Activated CD4-positive, alpha-beta T cell treated with anti-CD3 and anti-CD28 coated beads for 36 hours (primary cell): ENCODE results near the gene BTG4. TPM values are rescaled to one million over a fixed set of nuclear protein-coding genes. Genes with fewer than 3 reads are reported as not detected.

Experiments used
- ATAC-seq: fragments of 200-7000 bp; cut with Tn5 transposase; one replicate; pipeline ENCODE4 v1.10.0; 2021; ENCODE audit warnings: mild to moderate bottlenecking, moderate library complexity
- CTCF ChIA-PET: fragments of 350-600 bp; sonication (Branson Sonifier 250); formaldehyde crosslinking; loops from one replicate; lab custom pipeline; 2021; ENCODE audit warnings: antibody characterized with exemption; lab: Charles Lee
- POLR2A ChIA-PET: fragments of 350-600 bp; sonication (Branson Sonifier 250); formaldehyde crosslinking; loops from one replicate; lab custom pipeline; 2021; ENCODE audit warnings: antibody characterized with exemption, inconsistent platforms; lab: Charles Lee
- DNase-seq: peaks from one replicate; pipeline ENCODE4 v3.0.0-alpha.2; 2020
- H3K27ac Mint-ChIP-seq: one replicate; pipeline ENCODE4 v1.8.0; 2021; ENCODE audit warnings: mixed read lengths
- H3K27me3 Mint-ChIP-seq: one replicate; pipeline ENCODE4 v1.8.0; 2021; ENCODE audit warnings: mixed read lengths
- H3K36me3 Mint-ChIP-seq: one replicate; pipeline ENCODE4 v1.8.0; 2021; ENCODE audit warnings: low read depth, mixed read lengths
- H3K4me1 Mint-ChIP-seq: one replicate; pipeline ENCODE4 v1.8.0; 2021; ENCODE audit warnings: mixed read lengths
- H3K4me3 Mint-ChIP-seq: one replicate; pipeline ENCODE4 v1.8.0; 2021; ENCODE audit warnings: mild to moderate bottlenecking, moderate library complexity, mixed read lengths
- H3K9me3 Mint-ChIP-seq: one replicate; pipeline ENCODE4 v1.8.0; 2021; ENCODE audit warnings: low read depth, mixed read lengths
- intact Hi-C, 2 experiments: fragments of 100-400 bp; cut with DNase I in 1 of 2; cut with micrococcal nuclease in 1 of 2; formaldehyde crosslinking; loops; one replicate each; pipeline versions ENCODE4 v1.14.2 to v1.15.1; 2022 to 2024; cut with DNase I, micrococcal nuclease
- total RNA-seq, 2 experiments: library from RNA; stranded (reverse); gene quantifications; one replicate each; pipeline ENCODE4 v1.2.3, GENCODE V29; 2021

The BTG4 gene
- total RNA-seq, 2 experiments from 2014 or later, result not detected

DNA sequence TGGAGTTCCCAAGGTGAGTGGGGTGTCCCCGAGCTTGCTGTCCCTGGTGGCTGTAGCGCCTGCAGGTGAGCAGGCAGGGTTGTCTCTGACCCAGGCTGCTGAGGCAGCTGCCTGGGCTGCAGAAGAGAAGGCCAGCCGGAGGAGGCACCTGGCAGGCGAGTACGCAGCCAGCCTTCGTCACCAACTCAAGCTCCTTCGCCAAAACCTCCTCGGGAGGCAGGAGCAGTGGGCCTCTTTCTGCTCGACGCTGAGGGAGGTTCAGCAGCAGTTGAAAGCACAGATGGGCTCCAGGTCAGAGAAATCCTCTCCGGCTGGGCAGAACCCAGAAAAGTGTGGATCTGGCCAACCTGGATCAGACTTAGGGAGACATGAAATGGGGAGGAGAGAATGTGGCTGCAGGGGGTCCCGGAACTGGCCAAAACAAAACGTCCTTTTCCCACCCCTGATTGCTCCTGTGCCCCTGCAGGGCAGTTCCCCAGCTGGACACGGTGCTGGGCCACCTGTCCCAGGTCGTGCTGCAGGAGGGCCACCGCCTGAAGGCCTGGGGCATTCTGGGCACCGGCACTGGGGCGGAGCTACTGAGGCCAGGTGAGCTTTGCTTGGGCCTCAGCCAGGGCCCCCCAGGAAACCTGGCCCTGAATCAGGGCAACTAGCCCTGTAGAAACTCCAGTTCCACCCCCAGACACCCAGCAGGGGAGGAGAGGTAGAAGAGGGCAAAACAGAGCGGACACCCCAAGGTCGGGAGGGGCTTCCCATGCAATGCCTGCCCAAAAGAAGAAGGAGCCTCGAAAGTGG is 56.7 kb downstream of the BTG4 start:
- no peaks in the 10 kb centered on the region for H3K36me3 Mint-ChIP-seq
- no peak overlapping the region for H3K27ac Mint-ChIP-seq
- H3K4me3 Mint-ChIP-seq, result no peak overlapping the region
- H3K9me3 Mint-ChIP-seq, result no peaks in the 10 kb centered on the region
- CTCF ChIA-PET, result interaction anchor here (0.5 to 2.2 kb wide), 14 partner anchors 9 to 386 kb away, joined by 3 to 10 read pairs (median 4); no protein-coding TSS in a partner anchor
- intact Hi-C loops, result no loop called here
- POLR2A ChIA-PET, result no interaction called here
- peak; percentile 6 for DNase-seq
- H3K4me1 Mint-ChIP-seq, result no peaks in the 10 kb centered on the region
- peaks cover 4% of the 10 kb centered on the region for H3K27me3 Mint-ChIP-seq
- ATAC-seq, result no peak

DNA sequence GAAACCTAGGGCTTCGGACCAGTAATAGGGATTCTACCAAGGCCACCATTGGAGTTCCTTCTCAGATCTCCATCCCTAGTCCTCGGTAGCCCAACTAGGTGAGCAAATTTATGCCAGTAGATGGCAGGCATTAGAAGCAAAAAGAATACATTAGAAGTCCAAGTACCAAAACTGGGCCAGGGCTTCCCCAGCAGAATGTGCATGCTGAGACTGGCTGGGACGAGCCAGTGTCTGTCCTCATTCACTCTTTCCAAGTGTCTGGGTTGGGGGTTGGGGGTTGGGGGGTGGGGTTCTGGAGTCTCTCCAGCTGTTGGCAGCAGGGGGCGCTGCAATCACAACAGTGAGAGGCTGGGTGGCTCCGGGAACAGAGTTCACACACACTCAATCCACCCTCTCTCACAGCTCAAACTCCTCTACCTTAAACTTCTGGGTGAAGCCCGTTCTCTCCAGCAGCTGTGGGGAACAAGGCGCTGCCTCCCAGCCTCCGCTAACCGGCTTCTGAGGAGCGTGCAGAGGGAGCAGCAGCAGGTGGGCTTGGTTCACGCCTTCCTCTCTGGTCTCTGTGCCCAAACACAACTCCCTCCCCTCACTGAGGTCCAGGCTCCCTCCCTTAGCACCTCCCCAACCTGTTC is 57.5 kb downstream of the BTG4 start:
- intact Hi-C loops, result loop anchor here (1.0 to 5.0 kb wide), 5 partner anchors 78 to 387 kb away; no protein-coding TSS in a partner anchor
- no peak overlapping the region for H3K4me3 Mint-ChIP-seq
- ATAC-seq (peak; percentile 93), DNase-seq (peak; percentile 88)
- peaks cover 4% of the 10 kb centered on the region for H3K27me3 Mint-ChIP-seq
- ChIA-PET POLR2A (no interaction called here), CTCF (interaction anchor here (0.5 to 2.2 kb wide), 17 partner anchors 8 to 387 kb away, joined by 3 to 10 read pairs (median 4); no protein-coding TSS in a partner anchor)
- no peak overlapping the region for H3K27ac Mint-ChIP-seq
- H3K4me1 Mint-ChIP-seq, result no peaks in the 10 kb centered on the region
- H3K36me3 Mint-ChIP-seq, result no peaks in the 10 kb centered on the region
- no peaks in the 10 kb centered on the region for H3K9me3 Mint-ChIP-seq

DNA sequence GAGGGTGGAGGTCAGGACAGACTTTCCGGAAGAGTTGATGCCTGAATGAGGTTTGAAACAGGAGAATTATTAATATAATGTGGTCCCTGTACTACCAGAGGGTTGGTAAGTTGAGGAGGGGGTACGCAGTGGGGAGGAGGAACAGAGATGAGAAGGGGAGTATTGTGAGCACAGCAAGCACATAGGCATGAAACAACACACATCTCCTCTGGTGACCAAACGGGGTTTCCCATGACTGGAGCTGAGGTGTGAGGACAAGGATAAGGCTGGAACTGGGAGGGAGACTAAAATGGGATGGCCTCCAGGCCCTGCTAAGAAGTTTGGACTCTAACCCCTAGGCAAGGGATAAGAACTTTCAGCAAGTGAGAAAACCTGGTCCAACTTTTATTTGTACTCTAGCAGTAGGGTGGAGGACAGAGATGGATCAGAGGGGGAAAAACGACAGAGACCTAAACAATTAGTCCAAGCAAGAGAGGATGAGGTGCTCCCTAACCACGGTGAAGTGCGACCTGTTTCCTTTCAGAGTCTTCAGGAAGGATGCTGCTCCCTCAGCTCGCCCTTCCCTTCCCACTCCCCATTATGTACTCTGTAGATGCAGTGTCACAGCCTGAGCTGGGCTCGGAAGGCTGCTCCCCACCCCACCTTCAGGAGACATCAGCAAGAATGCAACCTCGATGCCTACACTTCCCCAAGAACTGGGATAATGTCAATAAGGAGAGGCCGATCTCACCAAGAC is 59.2 kb downstream of the BTG4 start:
- DNase-seq, result no peak
- intact Hi-C loops, result loop anchor here in 1 of 2 experiments (5.0 kb wide), 1 partner anchor 114 kb away; no protein-coding TSS in a partner anchor
- ChIA-PET CTCF (interaction anchor here (0.6 to 1.1 kb wide), 3 partner anchors 41 to 500 kb away, joined by 3 to 4 read pairs (median 4); no protein-coding TSS in a partner anchor), POLR2A (no interaction called here)
- Mint-ChIP-seq H3K27ac (no peak overlapping the region), H3K4me3 (no peak overlapping the region), H3K9me3 (no peaks in the 10 kb centered on the region), H3K4me1 (no peaks in the 10 kb centered on the region), H3K36me3 (no peaks in the 10 kb centered on the region), H3K27me3 (no peaks in the 10 kb centered on the region)
- ATAC-seq, result no peak

DNA sequence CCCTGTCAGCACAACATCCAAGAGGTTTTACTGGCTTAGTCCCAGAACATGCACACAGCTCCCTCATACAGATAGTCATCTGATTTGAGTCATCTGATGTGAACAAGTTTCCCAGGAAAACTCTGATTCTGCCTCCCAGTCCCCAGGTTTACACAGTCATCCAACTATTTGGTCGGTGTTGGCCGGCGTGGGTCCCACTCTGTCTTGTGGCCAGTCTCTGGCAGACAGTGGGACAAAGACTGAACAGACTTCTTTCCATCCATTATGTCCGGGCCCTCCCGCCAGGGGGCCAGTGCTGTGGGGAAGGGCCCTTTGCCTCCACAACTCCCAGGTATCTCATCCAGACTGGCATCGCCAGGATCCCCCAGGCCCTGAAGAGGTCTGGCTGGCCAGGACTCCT is 60.0 kb downstream of the BTG4 start:
- Mint-ChIP-seq H3K36me3 (no peaks in the 10 kb centered on the region), H3K4me3 (no peak overlapping the region), H3K9me3 (no peaks in the 10 kb centered on the region), H3K4me1 (no peaks in the 10 kb centered on the region), H3K27ac (no peak overlapping the region), H3K27me3 (no peaks in the 10 kb centered on the region)
- CTCF ChIA-PET, result no interaction called here
- no peak for ATAC-seq
- no peak for DNase-seq
- intact Hi-C loops, result loop anchor here in 1 of 2 experiments (5.0 kb wide), 1 partner anchor 115 kb away; no protein-coding TSS in a partner anchor
- POLR2A ChIA-PET, result no interaction called here

DNA sequence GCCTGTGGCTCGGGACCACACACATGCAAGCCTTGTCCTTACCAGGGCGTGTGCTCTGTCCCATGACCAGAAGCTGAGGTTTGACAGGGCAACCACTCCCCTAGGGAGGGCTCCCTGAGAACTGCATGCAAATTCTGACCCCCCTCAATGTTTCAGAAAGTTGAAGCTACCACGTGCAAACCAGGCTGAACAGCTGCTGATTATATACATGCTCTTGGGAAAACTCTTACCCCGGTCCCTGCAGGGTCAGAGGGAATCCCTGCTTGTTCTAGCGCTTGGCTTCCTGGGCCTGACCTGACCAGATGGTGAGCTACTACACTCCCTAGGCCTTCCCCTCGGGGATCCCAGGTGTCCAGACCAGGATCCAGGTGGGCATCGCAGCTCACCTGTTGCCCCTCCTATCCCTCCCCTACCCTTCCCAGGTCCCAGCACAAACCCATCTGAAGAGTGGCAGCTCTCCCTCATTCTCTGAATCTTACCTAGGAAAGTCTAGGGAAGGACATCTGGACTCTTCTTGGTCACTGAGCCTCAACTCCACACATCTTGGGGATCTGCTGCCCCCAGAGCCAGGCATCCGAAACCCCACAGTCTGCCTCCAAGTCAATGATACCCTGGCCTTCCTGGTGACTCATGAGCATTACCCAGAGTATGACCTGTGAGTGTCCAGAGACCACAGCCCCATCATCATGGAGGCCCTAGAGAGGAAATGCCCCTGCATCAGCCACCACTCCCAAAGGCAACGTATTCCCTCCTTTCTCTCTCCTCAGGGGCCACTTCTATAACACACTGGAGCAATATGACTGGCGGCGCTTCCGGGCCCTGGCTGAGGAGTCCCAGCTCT is 61.5 kb downstream of the BTG4 start:
- ATAC-seq (no peak), DNase-seq (no peak)
- Mint-ChIP-seq H3K27ac (no peak overlapping the region), H3K27me3 (no peaks in the 10 kb centered on the region), H3K4me3 (no peak overlapping the region), H3K9me3 (no peaks in the 10 kb centered on the region), H3K4me1 (peaks cover 13% of the 10 kb centered on the region), H3K36me3 (no peaks in the 10 kb centered on the region)
- intact Hi-C loops, result loop anchor here in 1 of 2 experiments (5.0 kb wide), 1 partner anchor 117 kb away; no protein-coding TSS in a partner anchor
- CTCF ChIA-PET, result interaction anchor here (0.7 to 1.6 kb wide), 4 partner anchors 10 to 176 kb away, joined by 3 to 5 read pairs (median 4); no protein-coding TSS in a partner anchor
- POLR2A ChIA-PET, result no interaction called here

DNA sequence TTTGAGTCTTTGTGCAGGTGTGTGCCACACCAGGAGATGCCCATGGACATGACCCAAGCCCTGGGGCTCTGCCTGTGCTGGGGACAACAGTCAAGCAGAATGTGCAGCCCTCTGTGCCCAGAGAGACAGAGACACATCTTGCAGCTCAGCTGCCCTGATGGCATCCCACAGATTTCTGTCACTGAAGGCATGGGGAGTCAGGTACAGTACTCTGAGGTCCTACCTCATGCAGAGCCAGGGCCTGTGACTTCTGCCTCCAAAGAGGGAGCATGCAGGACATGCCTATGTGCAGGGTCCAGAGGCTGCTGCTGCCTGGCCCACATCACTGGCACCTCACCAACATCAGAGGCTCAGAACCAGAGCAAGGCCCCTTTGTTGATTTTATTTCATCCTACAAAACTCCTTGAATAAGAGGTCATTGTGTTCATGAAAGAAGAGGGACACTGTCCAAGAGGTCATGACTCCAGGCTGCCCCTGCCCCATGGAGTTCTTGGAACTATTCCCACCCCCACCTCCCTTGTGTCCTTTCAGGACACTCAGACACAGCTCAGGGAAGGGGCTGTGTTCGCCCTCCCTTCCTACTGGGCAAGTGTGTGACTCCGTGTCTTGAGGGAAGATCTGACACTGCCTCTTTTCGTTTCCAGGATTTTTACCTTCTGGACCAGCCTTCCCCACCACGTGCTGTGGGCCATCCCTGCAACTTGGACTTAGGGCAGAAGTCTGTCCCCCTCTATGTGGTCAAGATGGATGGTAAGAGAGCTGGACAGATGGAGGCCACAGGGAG is 62.3 kb downstream of the BTG4 start:
- POLR2A ChIA-PET, result no interaction called here
- H3K9me3 Mint-ChIP-seq, result no peaks in the 10 kb centered on the region
- H3K27ac Mint-ChIP-seq, result no peak overlapping the region
- H3K4me1 Mint-ChIP-seq, result peaks cover 14% of the 10 kb centered on the region
- DNase-seq (no peak), ATAC-seq (no peak)
- intact Hi-C loops, result loop anchor here (5.0 to 10.0 kb wide), 3 partner anchors 117 to 1003 kb away; no protein-coding TSS in a partner anchor
- CTCF ChIA-PET, result interaction anchor here (0.7 to 1.6 kb wide), 4 partner anchors 11 to 175 kb away, joined by 3 to 5 read pairs (median 4); no protein-coding TSS in a partner anchor
- H3K36me3 Mint-ChIP-seq, result no peaks in the 10 kb centered on the region
- no peak overlapping the region for H3K4me3 Mint-ChIP-seq
- H3K27me3 Mint-ChIP-seq, result no peaks in the 10 kb centered on the region

DNA sequence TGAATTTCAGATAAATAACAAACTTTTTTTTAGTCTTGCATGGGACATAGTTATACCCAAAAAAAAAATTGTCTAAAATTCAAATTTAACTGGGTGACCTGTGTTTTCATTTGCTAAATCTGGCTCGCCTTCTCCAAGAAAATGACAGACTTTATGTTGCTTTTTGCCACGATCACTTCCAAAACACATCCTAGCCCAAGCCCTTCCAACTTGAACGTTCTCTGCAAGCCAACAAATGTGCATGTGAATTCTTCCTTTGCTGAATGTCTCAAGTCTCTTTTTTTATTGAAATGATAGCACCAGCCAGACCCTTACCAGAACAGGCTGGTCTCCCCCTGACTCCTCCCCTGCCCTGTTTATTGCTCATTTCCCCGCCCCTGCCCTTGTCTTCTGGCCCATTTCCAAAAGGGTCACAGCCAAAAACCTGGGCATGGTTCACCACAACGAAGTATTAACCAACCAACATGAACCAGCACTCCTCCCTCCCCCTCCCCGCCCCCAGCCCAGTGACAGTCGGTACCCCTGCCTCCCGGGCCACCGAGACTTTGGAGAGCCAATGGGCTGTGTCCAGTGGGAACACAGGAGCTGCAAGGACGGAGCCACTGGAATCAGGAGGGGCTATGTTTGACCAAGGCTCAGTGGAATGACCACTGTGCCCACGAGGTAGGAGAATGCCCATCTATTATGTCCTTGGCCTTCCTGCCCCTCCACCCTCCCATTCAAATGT is 63.2 kb downstream of the BTG4 start:
- no peak overlapping the region for H3K4me3 Mint-ChIP-seq
- no peak for DNase-seq
- no peak overlapping the region for H3K27ac Mint-ChIP-seq
- peaks cover 14% of the 10 kb centered on the region for H3K4me1 Mint-ChIP-seq
- no peak for ATAC-seq
- H3K27me3 Mint-ChIP-seq, result no peaks in the 10 kb centered on the region
- intact Hi-C loops, result loop anchor here (5.0 to 10.0 kb wide), 2 partner anchors 994 to 1002 kb away; no protein-coding TSS in a partner anchor
- no peaks in the 10 kb centered on the region for H3K9me3 Mint-ChIP-seq
- ChIA-PET CTCF (no interaction called here), POLR2A (no interaction called here)
- no peaks in the 10 kb centered on the region for H3K36me3 Mint-ChIP-seq

DNA sequence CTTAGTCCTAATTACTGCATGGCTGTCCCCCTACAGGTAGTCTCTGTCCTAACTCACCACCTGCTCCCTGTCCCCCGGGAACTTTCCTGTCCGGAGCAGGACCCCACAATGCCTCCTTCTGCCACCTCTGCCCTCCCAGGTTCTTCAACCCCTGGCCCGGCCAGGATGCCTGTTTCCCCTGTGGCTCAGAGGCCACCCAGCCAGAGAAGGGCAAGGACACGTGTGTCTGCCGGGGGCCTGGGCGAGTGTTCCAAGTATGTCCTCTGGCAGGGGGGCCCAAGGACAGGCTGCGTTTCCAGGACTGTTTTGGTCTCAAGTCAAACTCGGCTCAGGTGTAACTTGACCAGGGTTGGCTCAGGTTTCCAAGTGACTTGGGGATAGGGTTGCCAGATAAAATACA is 63.8 kb downstream of the BTG4 start:
- intact Hi-C loops, result loop anchor here (5.0 to 10.0 kb wide), 2 partner anchors 994 to 1001 kb away; no protein-coding TSS in a partner anchor
- DNase-seq (no peak), ATAC-seq (no peak)
- Mint-ChIP-seq H3K4me1 (peaks cover 14% of the 10 kb centered on the region), H3K27ac (no peak overlapping the region), H3K27me3 (no peaks in the 10 kb centered on the region), H3K4me3 (no peak overlapping the region), H3K36me3 (no peaks in the 10 kb centered on the region), H3K9me3 (no peaks in the 10 kb centered on the region)
- ChIA-PET POLR2A (no interaction called here), CTCF (interaction anchor here (3.1 kb wide), 1 partner anchor 166 kb away, joined by 38 read pairs; no protein-coding TSS in a partner anchor)

DNA sequence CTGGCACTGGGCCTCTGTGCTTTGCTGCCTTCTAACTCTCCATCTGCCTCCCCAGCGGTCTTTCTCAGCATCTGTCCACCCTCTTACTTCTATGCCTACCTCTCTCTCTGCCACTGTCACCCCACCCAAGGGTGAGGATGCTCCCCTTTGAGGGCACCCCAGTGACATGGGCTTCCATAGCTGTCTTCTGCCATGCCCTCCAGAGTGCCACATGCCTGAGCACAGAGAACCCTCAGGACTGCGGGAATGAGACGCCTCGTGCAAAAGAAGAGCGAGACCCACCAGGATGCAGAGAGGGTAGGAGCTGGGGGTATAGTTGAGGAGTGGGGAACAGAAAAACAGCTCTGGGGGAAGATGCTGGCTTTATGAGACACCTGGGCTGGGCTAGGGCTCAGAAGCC is 64.3 kb downstream of the BTG4 start:
- POLR2A ChIA-PET, result no interaction called here
- Mint-ChIP-seq H3K27ac (no peak overlapping the region), H3K9me3 (no peaks in the 10 kb centered on the region), H3K36me3 (no peaks in the 10 kb centered on the region), H3K4me1 (peaks cover 14% of the 10 kb centered on the region), H3K27me3 (no peaks in the 10 kb centered on the region), H3K4me3 (no peak overlapping the region)
- intact Hi-C loops, result loop anchor here (5.0 to 10.0 kb wide), 2 partner anchors 993 to 1001 kb away; no protein-coding TSS in a partner anchor
- CTCF ChIA-PET, result interaction anchor here (1.5 to 3.1 kb wide), 5 partner anchors 11 to 165 kb away, joined by 7 to 38 read pairs (median 27); no protein-coding TSS in a partner anchor
- ATAC-seq, result no peak
- DNase-seq, result no peak
